HepG2 (cell line): ENCODE data around the gene PNO1. TPM values are rescaled to one million over a fixed set of nuclear protein-coding genes. Genes with fewer than 3 reads are reported as not detected.

Experiments
- ATAC-seq: fragments of 200-7000 bp; cut with Tn5 transposase; 3 replicates; pipeline ENCODE4 v1.9.1; 2020; ENCODE audit warnings: mild to moderate bottlenecking, moderate library complexity
- BruUV-seq: library from RNA; stranded (reverse); fragments of 400-500 nt; replicated peaks from 2 replicates; lab custom pipeline; 2021; lab: Mats Ljungman, UMichigan
- CTCF ChIA-PET: fragments of 300-600 bp; formaldehyde crosslinking; extraction: SDS; loops from one replicate; lab custom pipeline; 2021; ENCODE audit warnings: low total read pairs, inconsistent platforms, low intra/inter-chr PET ratio; lab: Yijun Ruan, JAX
- POLR2A ChIA-PET: fragments of 350-600 bp; sonication (Branson Sonifier 250); formaldehyde crosslinking; loops from one replicate; lab custom pipeline; 2020; ENCODE audit warnings: antibody characterized with exemption, inconsistent platforms; lab: Yijun Ruan, JAX
- DNase-seq: peaks from one replicate; pipeline ENCODE4 v3.0.0-alpha.2; 2015; ENCODE audit warnings: low spot score
- FAIRE-seq: peaks from 3 replicates; lab custom pipeline; 2011; peaks lifted over from hg19 to GRCh38; lab: Jason Lieb, UNC
- H2AFZ ChIP-seq: one replicate; pipeline ENCODE4 v1.6.1; 2011; ENCODE audit warnings: low read length, inconsistent platforms
- H3K27ac ChIP-seq: fragments of 300-600 bp; 3 replicates; pipeline ENCODE4 v1.8.0; 2011; ENCODE audit warnings: mixed run types, mild to moderate bottlenecking, mixed read lengths, low read length, inconsistent platforms; ENCODE audit not compliant: insufficient read depth; ENCODE audit errors: extremely low read length
- H3K27me3 ChIP-seq, 2 experiments: fragments of 200-600 bp in 1 of 2; 2 replicates in 1 of 2; 3 replicates in 1 of 2; pipeline versions ENCODE4 v1.6.0 to v1.8.0; 2011; ENCODE audit warnings: low read length in 2 of 2, mild to moderate bottlenecking in 2 of 2, moderate library complexity in 2 of 2, inconsistent platforms in 1 of 2; ENCODE audit not compliant: insufficient read depth in 2 of 2, control insufficient read depth in 1 of 2
- H3K36me3 ChIP-seq, 2 experiments: fragments of 200-600 bp in 1 of 2; replicated peaks in 1 of 2; 2 replicates in 1 of 2; 3 replicates in 1 of 2; pipeline versions ENCODE4 v1.5.1 to v1.8.0; 2011; ENCODE audit warnings: low read length in 2 of 2, inconsistent platforms in 1 of 2; ENCODE audit not compliant: insufficient read depth in 2 of 2, control insufficient read depth in 1 of 2
- H3K4me1 ChIP-seq: 2 replicates; pipeline ENCODE4 v1.5.1; 2012; ENCODE audit warnings: low read length, inconsistent platforms; ENCODE audit not compliant: insufficient read depth
- H3K4me2 ChIP-seq: 2 replicates; pipeline ENCODE4 v1.6.0; 2011; ENCODE audit warnings: low read depth, low read length, inconsistent platforms
- H3K4me3 ChIP-seq, 3 experiments: fragments of 200-600 bp in 1 of 3; sonication (generic), shearing (Covaris generic) in 1 of 3; replicated peaks in 1 of 3; 2 replicates each; pipeline ENCODE4 v1.5.1; 2011 to 2016; ENCODE audit warnings: low read length in 3 of 3, inconsistent platforms in 2 of 3, low read depth in 2 of 3, mild to moderate bottlenecking in 2 of 3, control low read depth in 1 of 3, mixed read lengths in 1 of 3; ENCODE audit not compliant: insufficient read depth in 1 of 3
- H3K79me2 ChIP-seq: one replicate; pipeline ENCODE4 v1.6.1; 2011; ENCODE audit warnings: low read length, inconsistent platforms; ENCODE audit not compliant: insufficient read depth
- H3K9ac ChIP-seq: 2 replicates; pipeline ENCODE4 v1.6.0; 2011; ENCODE audit warnings: mild to moderate bottlenecking, low read depth, low read length, inconsistent platforms; ENCODE audit not compliant: insufficient read depth
- H3K9me3 ChIP-seq: 2 replicates; pipeline ENCODE4 v1.5.1; 2012; ENCODE audit warnings: mild to moderate bottlenecking, low read length
- H4K20me1 ChIP-seq: 2 replicates; pipeline ENCODE4 v1.6.0; 2011; ENCODE audit warnings: inconsistent platforms, mild to moderate bottlenecking, low read length, moderate library complexity; ENCODE audit not compliant: insufficient read depth
- ARID4A ChIP-seq: sonication (generic); formaldehyde crosslinking; IDR thresholded peaks from 2 replicates; pipeline ENCODE4 v1.5.0; 2020; ENCODE audit warnings: mild to moderate bottlenecking, missing genetic modification reagents, borderline replicate concordance
- CENPBD1 ChIP-seq: sonication (generic); formaldehyde crosslinking; IDR thresholded peaks from 2 replicates; pipeline ENCODE4 v1.8.0; 2022; ENCODE audit warnings: missing genetic modification reagents, low read depth, mild to moderate bottlenecking, borderline replicate concordance
- ISL2 ChIP-seq: sonication (generic); formaldehyde crosslinking; IDR thresholded peaks from 2 replicates; pipeline ENCODE4 v1.5.0; 2020; ENCODE audit warnings: missing genetic modification reagents
- SMARCC2 ChIP-seq: fragments of 450-650 bp; IDR thresholded peaks from 2 replicates; pipeline ENCODE4 v1.6.1; 2017; ENCODE audit warnings: antibody characterized with exemption, mild to moderate bottlenecking
- ZNF382 ChIP-seq: sonication (generic); formaldehyde crosslinking; IDR thresholded peaks from 2 replicates; pipeline ENCODE4 v1.5.0; 2020; ENCODE audit warnings: missing genetic modification reagents, mild to moderate bottlenecking, borderline replicate concordance
- ZNF564 ChIP-seq: sonication (generic); formaldehyde crosslinking; IDR thresholded peaks from 2 replicates; pipeline ENCODE4 v1.8.1; 2023; ENCODE audit warnings: mild to moderate bottlenecking, missing genetic modification reagents
- WGBS: methylation state at CpG from one replicate; pipeline ENCODE4 v1.1.6; 2017; ENCODE audit warnings: low lambda C conversion rate; 5-methylcytosine and 5-hydroxymethylcytosine counted together
- in situ Hi-C: cut with HindIII; loops from 2 replicates; pipeline ENCODE4 v1.10.0; 2017; ENCODE audit warnings: low pct_unique_long_range_greater_than_20kb; ENCODE audit not compliant: extremely low pct_ligation_motif_present
- intact Hi-C: fragments of 100-400 bp; cut with micrococcal nuclease; formaldehyde crosslinking; loops from one replicate; pipeline ENCODE4 v1.10.0; 2022; ENCODE audit not compliant: unreplicated experiment
- polyA plus RNA-seq, 8 experiments: library from polyadenylated mRNA; depleted of rRNA in 3 of 8; stranded (reverse) in 7 of 8; unstranded in 1 of 8; fragments of >200 nt; fragmentation: Illumina TruSeq in 4 of 8; extraction: Trizol in 4 of 8; gene quantifications; 2 replicates each; pipeline versions ENCODE4 v1.2.1 to v1.2.3, GENCODE V29; 2011 to 2016; ENCODE audit warnings: low read depth in 4 of 8, missing spikeins in 1 of 8, mixed read lengths in 1 of 8; ENCODE audit not compliant: insufficient read depth in 1 of 8
- total RNA-seq, 5 experiments: library from RNA; depleted of rRNA; stranded (reverse); fragments of >200 nt; fragmentation: Illumina TruSeq; extraction: Trizol; gene quantifications; 2 replicates each; pipeline ENCODE4 v1.2.3, GENCODE V29; 2016; ENCODE audit warnings: low read depth in 1 of 5
- TF ChIP-seq, protein P1 (sequence below): sonication (generic); formaldehyde crosslinking; IDR thresholded peaks from one replicate; pipeline ENCODE4 v1.5.1; 2020; ENCODE audit warnings: mild to moderate bottlenecking, missing genetic modification reagents; ENCODE audit errors: not compliant biosample characterization
- TF ChIP-seq, protein P2 (sequence below): sonication (generic); formaldehyde crosslinking; IDR thresholded peaks from 2 replicates; pipeline ENCODE4 v1.4.0; 2020; ENCODE audit warnings: mild to moderate bottlenecking, missing genetic modification reagents

The PNO1 gene
- total and polyA plus RNA-seq, 2 of the 13 experiments (the other 11 are each of a cell fraction or from before 2014, with no cell fraction given): 12.8 to 48.5 TPM

DNA sequence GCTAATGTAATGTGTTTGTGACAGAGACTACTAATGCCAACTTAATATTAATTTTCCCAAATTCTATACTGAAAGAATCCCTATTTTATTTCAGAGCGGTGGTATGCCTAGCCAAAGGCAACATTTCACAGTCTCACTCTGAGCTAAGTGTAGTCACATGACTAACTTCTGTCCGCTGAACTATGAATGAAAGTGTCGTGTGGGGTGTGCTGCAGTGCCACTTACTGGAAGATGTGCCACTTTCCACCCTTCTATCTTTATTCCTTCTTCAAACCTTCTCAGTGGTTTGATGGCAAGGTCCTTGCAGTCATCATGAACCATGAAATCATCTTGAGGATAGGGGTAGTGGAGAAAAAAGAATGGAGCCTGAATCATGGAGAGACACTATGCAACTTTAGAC is 47.6 kb upstream of the PNO1 start:
- Histone ChIP-seq H3K9ac (no peak overlapping the region), H3K36me3 (no peaks in the 10 kb centered on the region), H3K79me2 (no peaks in the 10 kb centered on the region), H3K4me3 (no peak overlapping the region), H3K4me1 (no peaks in the 10 kb centered on the region), H3K27me3 (no peaks in the 10 kb centered on the region; a peak in 1 of 5 replicates), H3K9me3 (no peaks in the 10 kb centered on the region), H3K4me2 (no peak overlapping the region), H3K27ac (no peak overlapping the region), H4K20me1 (no peaks in the 10 kb centered on the region), H2AFZ (no peak overlapping the region)
- BruUV-seq: no TSS peak
- no peak for DNase-seq
- ChIA-PET CTCF (no interaction called here), POLR2A (no interaction called here)
- 33% methylated on average over 3 of the region's 3 CpGs for WGBS
- ATAC-seq: no peak; the same call in 2 of the 3 replicates
- intact Hi-C loops (no loop called here), in situ Hi-C loops (no loop called here)
- FAIRE-seq: no peak
- TF ChIP-seq ISL2 (no peak), ZNF382 (no peak), CENPBD1 (no peak), SMARCC2 (no peak), ARID4A (no peak), ZNF564 (CRISPR knock-in tag) (no peak)
- TF ChIP-seq, protein P1, sequence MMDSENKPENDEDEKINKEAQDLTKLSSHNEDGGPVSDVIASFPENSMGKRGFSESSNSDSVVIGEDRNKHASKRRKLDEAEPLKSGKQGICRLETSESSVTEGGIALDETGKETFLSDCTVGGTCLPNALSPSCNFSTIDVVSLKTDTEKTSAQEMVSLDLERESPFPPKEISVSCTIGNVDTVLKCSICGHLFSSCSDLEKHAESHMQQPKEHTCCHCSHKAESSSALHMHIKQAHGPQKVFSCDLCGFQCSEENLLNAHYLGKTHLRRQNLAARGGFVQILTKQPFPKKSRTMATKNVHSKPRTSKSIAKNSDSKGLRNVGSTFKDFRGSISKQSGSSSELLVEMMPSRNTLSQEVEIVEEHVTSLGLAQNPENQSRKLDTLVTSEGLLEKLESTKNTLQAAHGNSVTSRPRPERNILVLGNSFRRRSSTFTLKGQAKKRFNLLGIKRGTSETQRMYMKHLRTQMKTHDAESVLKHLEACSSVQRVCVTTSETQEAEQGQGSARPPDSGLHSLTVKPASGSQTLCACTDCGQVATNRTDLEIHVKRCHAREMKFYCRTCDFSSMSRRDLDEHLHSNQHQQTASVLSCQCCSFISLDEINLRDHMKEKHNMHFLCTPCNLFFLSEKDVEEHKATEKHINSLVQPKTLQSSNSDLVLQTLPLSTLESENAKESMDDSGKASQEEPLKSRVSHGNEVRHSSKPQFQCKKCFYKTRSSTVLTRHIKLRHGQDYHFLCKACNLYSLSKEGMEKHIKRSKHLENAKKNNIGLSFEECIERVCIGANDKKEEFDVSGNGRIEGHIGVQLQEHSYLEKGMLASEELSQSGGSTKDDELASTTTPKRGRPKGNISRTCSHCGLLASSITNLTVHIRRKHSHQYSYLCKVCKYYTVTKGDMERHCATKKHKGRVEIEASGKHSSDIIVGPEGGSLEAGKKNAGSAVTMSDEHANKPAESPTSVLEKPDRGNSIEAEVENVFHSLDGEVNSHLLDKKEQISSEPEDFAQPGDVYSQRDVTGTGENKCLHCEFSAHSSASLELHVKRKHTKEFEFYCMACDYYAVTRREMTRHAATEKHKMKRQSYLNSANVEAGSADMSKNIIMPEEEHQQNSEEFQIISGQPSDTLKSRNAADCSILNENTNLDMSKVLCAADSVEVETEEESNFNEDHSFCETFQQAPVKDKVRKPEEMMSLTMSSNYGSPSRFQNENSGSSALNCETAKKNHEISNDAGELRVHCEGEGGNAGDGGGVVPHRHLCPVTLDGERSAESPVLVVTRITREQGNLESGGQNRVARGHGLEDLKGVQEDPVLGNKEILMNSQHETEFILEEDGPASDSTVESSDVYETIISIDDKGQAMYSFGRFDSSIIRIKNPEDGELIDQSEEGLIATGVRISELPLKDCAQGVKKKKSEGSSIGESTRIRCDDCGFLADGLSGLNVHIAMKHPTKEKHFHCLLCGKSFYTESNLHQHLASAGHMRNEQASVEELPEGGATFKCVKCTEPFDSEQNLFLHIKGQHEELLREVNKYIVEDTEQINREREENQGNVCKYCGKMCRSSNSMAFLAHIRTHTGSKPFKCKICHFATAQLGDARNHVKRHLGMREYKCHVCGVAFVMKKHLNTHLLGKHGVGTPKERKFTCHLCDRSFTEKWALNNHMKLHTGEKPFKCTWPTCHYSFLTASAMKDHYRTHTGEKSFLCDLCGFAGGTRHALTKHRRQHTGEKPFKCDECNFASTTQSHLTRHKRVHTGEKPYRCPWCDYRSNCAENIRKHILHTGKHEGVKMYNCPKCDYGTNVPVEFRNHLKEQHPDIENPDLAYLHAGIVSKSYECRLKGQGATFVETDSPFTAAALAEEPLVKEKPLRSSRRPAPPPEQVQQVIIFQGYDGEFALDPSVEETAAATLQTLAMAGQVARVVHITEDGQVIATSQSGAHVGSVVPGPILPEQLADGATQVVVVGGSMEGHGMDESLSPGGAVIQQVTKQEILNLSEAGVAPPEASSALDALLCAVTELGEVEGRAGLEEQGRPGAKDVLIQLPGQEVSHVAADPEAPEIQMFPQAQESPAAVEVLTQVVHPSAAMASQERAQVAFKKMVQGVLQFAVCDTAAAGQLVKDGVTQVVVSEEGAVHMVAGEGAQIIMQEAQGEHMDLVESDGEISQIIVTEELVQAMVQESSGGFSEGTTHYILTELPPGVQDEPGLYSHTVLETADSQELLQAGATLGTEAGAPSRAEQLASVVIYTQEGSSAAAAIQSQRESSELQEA (CRISPR knock-in tag): no peak
- TF ChIP-seq, protein P2, sequence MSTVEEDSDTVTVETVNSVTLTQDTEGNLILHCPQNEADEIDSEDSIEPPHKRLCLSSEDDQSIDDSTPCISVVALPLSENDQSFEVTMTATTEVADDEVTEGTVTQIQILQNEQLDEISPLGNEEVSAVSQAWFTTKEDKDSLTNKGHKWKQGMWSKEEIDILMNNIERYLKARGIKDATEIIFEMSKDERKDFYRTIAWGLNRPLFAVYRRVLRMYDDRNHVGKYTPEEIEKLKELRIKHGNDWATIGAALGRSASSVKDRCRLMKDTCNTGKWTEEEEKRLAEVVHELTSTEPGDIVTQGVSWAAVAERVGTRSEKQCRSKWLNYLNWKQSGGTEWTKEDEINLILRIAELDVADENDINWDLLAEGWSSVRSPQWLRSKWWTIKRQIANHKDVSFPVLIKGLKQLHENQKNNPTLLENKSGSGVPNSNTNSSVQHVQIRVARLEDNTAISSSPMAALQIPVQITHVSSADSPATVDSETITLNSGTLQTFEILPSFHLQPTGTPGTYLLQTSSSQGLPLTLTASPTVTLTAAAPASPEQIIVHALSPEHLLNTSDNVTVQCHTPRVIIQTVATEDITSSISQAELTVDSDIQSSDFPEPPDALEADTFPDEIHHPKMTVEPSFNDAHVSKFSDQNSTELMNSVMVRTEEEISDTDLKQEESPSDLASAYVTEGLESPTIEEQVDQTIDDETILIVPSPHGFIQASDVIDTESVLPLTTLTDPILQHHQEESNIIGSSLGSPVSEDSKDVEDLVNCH (CRISPR knock-in tag): no peak
